Common myeloid progenitor, CD34-positive (primary cell): ENCODE measurements around the gene GYPC.
"Not testable (repeated sequence)": the region's sequence is repeated elsewhere in the genome, so short reads cannot be mapped to it uniquely, and the experiment has no call there.

ENCODE experiments used
- CTCF ChIA-PET: fragments of 350-600 bp; sonication (Branson Sonifier 250); formaldehyde crosslinking; loops from one replicate; lab custom pipeline; 2021; ENCODE audit warnings: antibody characterized with exemption; lab: Charles Lee
- POLR2A ChIA-PET: fragments of 350-600 bp; sonication (Branson Sonifier 250); formaldehyde crosslinking; loops from one replicate; lab custom pipeline; 2021; ENCODE audit warnings: antibody characterized with exemption; lab: Charles Lee
- DNase-seq, 3 donors: peaks; one replicate each; pipeline versions ENCODE4 v3.0.0 to v3.0.0-alpha.2; 2013
- H3K27ac ChIP-seq, 2 experiments: 1 replicate in 1 of 2; 2 replicates in 1 of 2; pipeline ENCODE4 v1.7.0; 2013; ENCODE audit warnings: inconsistent platforms in 2 of 2, low read length in 2 of 2, mild to moderate bottlenecking in 2 of 2, low read depth in 1 of 2, moderate library complexity in 1 of 2; ENCODE audit not compliant: severe bottlenecking in 2 of 2, insufficient read depth in 1 of 2, poor library complexity in 1 of 2
- H3K27me3 ChIP-seq, 5 experiments: replicated peaks in 2 of 5; 1 replicate in 3 of 5; 2 replicates in 2 of 5; pipeline versions ENCODE4 v1.6.1 to v1.7.0; 2013; ENCODE audit warnings: low read length in 4 of 5, mild to moderate bottlenecking in 2 of 5, moderate library complexity in 2 of 5, inconsistent platforms in 1 of 5; ENCODE audit not compliant: insufficient read depth in 5 of 5, control insufficient read depth in 4 of 5
- H3K36me3 ChIP-seq, 4 experiments: 1 replicate in 2 of 4; 2 replicates in 2 of 4; pipeline versions ENCODE4 v1.6.1 to v1.7.0; 2013; ENCODE audit warnings: low read length in 3 of 4, control low read depth in 1 of 4, mild to moderate bottlenecking in 1 of 4; ENCODE audit not compliant: control insufficient read depth in 4 of 4, insufficient read depth in 4 of 4
- H3K4me1 ChIP-seq, 4 experiments: 1 replicate in 3 of 4; 2 replicates in 1 of 4; pipeline versions ENCODE4 v1.6.1 to v1.7.1; 2013; ENCODE audit warnings: low read length in 3 of 4, mild to moderate bottlenecking in 3 of 4, control low read depth in 1 of 4, inconsistent platforms in 1 of 4, moderate library complexity in 1 of 4; ENCODE audit not compliant: control insufficient read depth in 4 of 4, insufficient read depth in 4 of 4; ENCODE audit errors: control extremely low read depth in 1 of 4
- H3K4me3 ChIP-seq, 7 experiments: 1 replicate in 4 of 7; 2 replicates in 3 of 7; pipeline versions ENCODE4 v1.5.1 to v1.7.0; 2013; ENCODE audit warnings: mild to moderate bottlenecking in 7 of 7, low read length in 6 of 7, moderate library complexity in 6 of 7, inconsistent platforms in 2 of 7, low read depth in 2 of 7, control low read depth in 1 of 7; ENCODE audit not compliant: insufficient read depth in 4 of 7, control insufficient read depth in 1 of 7; ENCODE audit errors: extremely low read depth in 1 of 7
- H3K9me3 ChIP-seq, 5 experiments: 1 replicate in 4 of 5; 2 replicates in 1 of 5; pipeline versions ENCODE4 v1.6.1 to v1.7.1; 2013; ENCODE audit warnings: low read length in 4 of 5, mild to moderate bottlenecking in 2 of 5, inconsistent platforms in 1 of 5, low read depth in 1 of 5, moderate library complexity in 1 of 5; ENCODE audit not compliant: control insufficient read depth in 4 of 5, insufficient read depth in 2 of 5; ENCODE audit errors: control extremely low read depth in 1 of 5
- WGBS: methylation state at CpG from one replicate; pipeline ENCODE4 v1.1.5; 2013; ENCODE audit not compliant: insufficient coverage; 5-methylcytosine and 5-hydroxymethylcytosine counted together

GYPC gene

DNA sequence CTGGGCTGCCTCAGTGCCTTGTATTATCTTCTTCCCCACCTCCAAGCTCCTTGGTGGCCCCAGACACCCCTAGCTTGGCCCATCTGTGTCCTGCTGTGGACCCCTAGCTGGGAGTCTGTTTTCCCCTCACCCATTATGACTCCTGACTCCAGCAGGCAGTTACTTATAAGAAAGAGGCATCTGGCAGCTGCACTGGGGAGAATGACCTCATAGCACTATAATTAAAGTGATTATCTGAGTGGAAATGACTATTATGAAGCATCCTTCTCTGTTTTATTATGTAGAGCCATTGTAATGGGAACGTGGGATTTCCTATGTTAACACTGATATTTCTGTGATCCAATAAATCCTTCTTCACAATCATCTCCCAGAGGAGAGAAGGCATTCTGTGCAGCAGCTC is 36.3 kb downstream of the GYPC start:
- H3K4me1 ChIP-seq, POLR2A ChIA-PET, H3K27me3 ChIP-seq, DNase-seq, H3K4me3 ChIP-seq, CTCF ChIA-PET, H3K27ac ChIP-seq: not testable (repeated sequence)
- Histone ChIP-seq H3K36me3 (peaks cover 18 to 92% (median 63%) of the 10 kb centered on the region in 4 experiments), H3K9me3 (peaks cover 1 to 25% (median 11%) of the 10 kb centered on the region in 5 experiments)
- no CpG with 5 or more reads among the region's 1 CpG for WGBS

DNA sequence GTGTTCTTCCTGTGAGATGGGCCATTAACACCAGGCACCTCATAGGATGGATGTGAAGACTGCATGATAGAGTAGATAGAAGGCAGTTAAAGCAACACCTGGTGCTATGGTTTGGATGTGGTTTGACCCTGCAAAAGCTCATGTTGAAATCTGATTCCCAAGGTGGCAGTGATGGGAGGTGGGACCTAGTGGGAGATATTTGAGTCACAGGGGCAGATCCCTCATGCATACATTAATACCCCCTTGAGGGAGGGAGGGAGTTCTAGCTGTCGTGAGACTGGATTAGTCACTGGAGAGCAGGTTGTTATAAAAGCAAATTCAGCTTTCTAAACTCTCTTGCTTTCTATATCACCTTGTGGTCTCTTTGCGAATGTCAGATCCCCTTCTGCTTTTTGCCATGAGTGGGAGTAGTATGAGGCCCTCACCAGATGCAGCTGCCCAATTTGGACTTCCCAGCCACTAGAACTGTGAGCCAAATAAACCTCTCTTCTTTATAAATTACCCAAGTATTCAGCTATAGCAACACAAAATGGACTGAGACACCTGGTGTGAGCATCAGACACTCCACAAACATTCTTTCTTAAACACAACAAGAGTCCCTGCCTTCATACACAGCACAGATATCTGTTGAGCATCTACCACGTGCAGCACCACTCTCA is 37.1 kb downstream of the GYPC start:
- CTCF ChIA-PET, result not testable (repeated sequence)
- WGBS, result 100% methylated on average over 1 of the region's 3 CpGs

DNA sequence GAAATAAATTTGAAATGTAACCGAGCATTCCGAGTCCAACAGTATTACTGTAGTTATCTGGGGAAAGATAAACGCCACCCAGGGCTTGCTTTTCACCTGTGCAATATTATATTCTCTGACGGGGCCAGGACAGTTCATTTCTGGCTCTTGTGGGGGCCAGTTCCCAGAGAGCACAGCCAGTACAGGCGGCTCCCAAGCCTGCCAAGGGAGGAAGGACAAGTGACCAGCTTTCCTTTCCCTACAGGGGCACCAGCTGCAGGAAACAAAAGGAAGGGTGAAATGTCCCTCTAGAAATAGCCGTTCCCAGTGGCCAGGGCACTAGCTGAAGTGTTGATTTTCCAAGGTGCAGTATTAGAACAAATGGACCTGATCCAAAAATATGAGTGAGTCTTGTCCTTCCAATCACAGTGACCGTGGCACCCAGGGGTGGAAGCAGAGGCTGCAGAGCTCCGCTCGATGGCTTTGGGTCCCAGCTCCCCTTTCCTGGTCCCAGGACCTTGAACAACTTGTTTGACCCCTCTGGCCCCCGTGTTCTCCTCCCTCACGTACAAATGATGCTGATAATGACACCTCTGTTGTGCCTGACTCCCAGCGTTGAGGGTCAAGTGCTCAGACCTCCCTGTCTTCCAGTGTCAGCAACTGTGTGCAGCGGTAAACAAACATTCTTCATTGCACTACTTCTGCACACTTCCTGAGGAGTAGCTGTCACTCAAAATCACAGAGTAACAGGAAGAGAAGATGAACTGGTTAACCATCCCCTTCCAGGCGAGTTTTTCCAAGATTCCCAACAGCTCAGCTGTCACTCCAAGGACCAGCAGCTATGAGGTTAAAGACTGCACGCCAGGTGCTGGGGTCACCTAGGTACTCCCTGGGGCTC is 40.9 kb downstream of the GYPC start:
- Histone ChIP-seq H3K4me3 (no peak overlapping the region), H3K9me3 (peaks cover 3 to 17% (median 7%) of the 10 kb centered on the region in 5 experiments), H3K4me1 (no peaks in the 10 kb centered on the region), H3K27ac (no peak overlapping the region), H3K36me3 (peaks cover 22 to 72% (median 47%) of the 10 kb centered on the region in 4 experiments), H3K27me3 (no peaks in the 10 kb centered on the region)
- 97% methylated on average over 15 of the region's 15 CpGs for WGBS
- POLR2A ChIA-PET, result no interaction called here
- no peak for DNase-seq
- CTCF ChIA-PET, result interaction anchor here (1.3 kb wide), 1 partner anchor 17 kb away, joined by 4 read pairs; no protein-coding TSS in a partner anchor

More for the DNA sequence above, 37.1 kb downstream of the GYPC start:
- Histone ChIP-seq H3K36me3 (peaks cover 24 to 92% (median 64%) of the 10 kb centered on the region in 4 experiments), H3K9me3 (peaks cover 1 to 25% (median 11%) of the 10 kb centered on the region in 5 experiments)
- DNase-seq, H3K27me3 ChIP-seq, H3K27ac ChIP-seq, H3K4me1 ChIP-seq, H3K4me3 ChIP-seq, POLR2A ChIA-PET: not testable (repeated sequence)

- CTCF ChIA-PET, result interaction anchor here (1.3 kb wide), 1 partner anchor 16 kb away, joined by 4 read pairs; no protein-coding TSS in a partner anchor
- WGBS, result 80% methylated on average over 1 of the region's 2 CpGs
Observed at GRCh38 chr2:126698376-126698775, 42.4 kb downstream of the GYPC start.

DNA sequence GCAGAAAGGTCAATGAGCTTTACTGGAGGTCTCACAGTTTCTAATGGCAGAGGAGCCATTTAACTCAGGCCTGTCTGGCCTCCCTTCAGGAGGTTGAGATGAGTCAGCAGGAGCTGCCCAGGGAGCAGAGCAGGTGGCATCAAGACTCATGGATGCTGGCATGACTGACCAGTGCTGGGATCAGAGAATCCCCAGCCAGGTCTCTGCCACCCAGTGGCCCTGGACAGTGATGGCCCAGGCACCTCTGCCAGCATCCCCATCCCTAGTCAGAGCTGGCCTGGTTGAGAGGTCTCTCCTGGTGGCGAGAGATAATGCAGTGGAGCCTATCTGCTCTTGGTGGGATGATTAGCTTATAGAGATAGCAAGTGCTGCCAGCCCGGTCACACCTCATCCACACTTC is 43.1 kb downstream of the GYPC start:
- no peak overlapping the region for H3K4me3 ChIP-seq
- ChIA-PET POLR2A (interaction anchor here (0.8 kb wide), 1 partner anchor 16 kb away, joined by 3 read pairs; no protein-coding TSS in a partner anchor), CTCF (no interaction called here)
- no peak overlapping the region for H3K27ac ChIP-seq
- H3K4me1 ChIP-seq, result no peaks in the 10 kb centered on the region
- no peak for DNase-seq
- H3K27me3 ChIP-seq, result no peaks in the 10 kb centered on the region
- WGBS, result no CpG with 5 or more reads among the region's 2 CpGs
- peaks cover 0 to 3% (median 1%) of the 10 kb centered on the region in 5 experiments for H3K9me3 ChIP-seq
- H3K36me3 ChIP-seq, result peaks cover 14 to 52% (median 31%) of the 10 kb centered on the region in 4 experiments

More at GRCh38 chr2:126698376-126698775, 42.4 kb downstream of the GYPC start:
- H3K27me3 ChIP-seq, result no peaks in the 10 kb centered on the region
- no peak overlapping the region for H3K27ac ChIP-seq
- peaks cover 15 to 58% (median 37%) of the 10 kb centered on the region in 4 experiments for H3K36me3 ChIP-seq
- POLR2A ChIA-PET, result no interaction called here
- H3K4me3 ChIP-seq, result no peak overlapping the region
- H3K4me1 ChIP-seq, result no peaks in the 10 kb centered on the region
- DNase-seq, result no peak
- peaks cover 0 to 6% (median 1%) of the 10 kb centered on the region in 5 experiments for H3K9me3 ChIP-seq

DNA sequence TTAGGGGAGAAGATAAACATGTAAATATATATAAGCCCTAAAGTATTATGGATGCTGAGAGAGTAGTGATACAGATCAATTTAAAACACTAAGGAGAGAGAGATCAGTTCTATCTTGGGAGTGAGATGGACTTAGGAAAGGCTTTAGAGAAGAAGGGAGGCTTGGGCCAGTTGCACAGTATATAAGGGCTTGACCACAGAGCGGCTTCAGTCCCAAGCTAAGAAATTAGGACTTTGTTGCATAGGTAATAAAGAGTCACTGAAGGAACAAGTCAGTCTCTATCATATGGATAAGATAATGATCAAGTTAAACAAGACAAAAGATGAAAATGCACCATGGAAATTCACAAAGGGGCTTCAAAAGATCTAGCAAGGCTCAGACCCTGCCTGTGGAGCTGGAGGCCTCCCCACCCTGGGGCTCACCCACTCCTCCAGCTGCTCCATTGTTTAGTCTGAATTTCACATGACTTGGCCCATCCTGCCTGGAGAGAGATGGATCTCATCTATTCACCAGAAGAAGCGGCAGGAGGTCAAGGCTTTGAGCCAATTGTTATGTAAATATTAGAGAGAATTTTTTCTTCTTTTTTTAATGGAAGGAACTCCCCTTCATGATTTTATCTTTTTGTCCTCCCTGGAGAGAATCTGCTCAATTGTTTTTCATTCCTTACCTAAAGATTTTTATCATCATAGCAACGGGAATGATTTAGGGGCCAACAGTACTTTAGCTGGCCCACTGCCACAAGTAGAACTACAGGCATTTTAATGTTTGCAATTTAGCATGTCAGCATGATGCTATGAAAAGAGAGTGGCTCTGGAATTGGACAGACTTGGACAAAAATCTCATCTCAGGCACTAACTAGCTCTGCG is 44.0 kb downstream of the GYPC start:
- WGBS, result 100% methylated on average over 2 of the region's 4 CpGs
- DNase-seq, result no peak
- Histone ChIP-seq H3K4me3 (no peak overlapping the region), H3K9me3 (peaks cover 0 to 3% (median 1%) of the 10 kb centered on the region in 5 experiments), H3K27me3 (no peaks in the 10 kb centered on the region), H3K36me3 (peaks cover 14 to 46% (median 28%) of the 10 kb centered on the region in 4 experiments), H3K4me1 (no peaks in the 10 kb centered on the region), H3K27ac (no peak overlapping the region)
- CTCF ChIA-PET, result no interaction called here
- POLR2A ChIA-PET, result no interaction called here
